T-helper 9 cell (primary cell): ENCODE data around the gene CRX.
"Not testable (repeated sequence)": the region's sequence is repeated elsewhere in the genome, so short reads cannot be mapped to it uniquely, and the experiment has no call there.

Source experiments
- DNase-seq: peaks from one replicate; pipeline ENCODE4 v3.0.0-alpha.2; 2020

CRX gene

GRCh38 chr19:47804451-47804850 lies 17.3 kb upstream of the CRX start, which contains the start of gene TPRX1:
Gene TPRX1, minus strand, starts transcription at chr19:47804551. Its CDS starts 12 bp downstream, at chr19:47804539.
- not testable (repeated sequence) for DNase-seq

DNA sequence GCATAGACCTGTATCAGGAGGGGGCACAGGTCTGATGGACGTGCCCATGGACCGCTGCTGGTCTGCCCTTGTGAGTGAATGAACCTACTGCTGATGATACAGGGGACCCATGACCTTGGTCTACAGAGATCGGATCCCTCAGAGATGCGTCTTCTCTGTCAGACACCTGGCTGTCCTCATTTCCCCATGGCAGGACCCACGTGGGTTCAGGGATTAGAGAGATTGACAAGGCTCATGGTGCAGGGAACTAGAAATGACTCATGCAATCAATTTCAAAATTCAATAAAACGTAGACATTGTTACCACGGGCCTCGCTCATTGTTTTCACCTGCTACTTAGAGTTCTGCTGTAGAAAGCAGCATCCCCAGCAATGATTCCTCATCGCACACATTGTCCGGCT lies 16.4 kb upstream of the CRX start:
- DNase-seq = no peak

DNA sequence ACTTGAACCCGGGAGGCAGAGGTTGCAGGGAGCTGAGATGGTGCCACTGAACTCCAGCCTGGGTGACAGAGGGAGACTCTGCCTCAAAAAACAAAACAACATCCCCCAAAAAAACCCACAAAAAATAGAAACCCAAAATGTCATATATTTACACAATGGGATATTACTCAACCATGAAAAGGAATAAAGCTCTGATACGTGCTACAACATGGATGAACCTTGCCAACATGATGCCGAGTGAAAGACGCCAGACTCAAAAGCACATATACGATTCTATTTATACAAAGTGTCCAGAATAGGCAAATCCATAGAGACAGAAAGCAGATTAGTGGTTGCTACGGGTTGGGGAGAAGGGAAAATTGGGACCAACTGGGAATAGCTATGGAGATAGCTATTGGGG lies 15.3 kb upstream of the CRX start:
- no peak for DNase-seq

- peak; percentile 84 for DNase-seq
Observed at GRCh38 chr19:47813304-47813994, 8.3 kb upstream of the CRX start.

GRCh38 chr19:47813995-47814328 lies 7.8 kb upstream of the CRX start:
- DNase-seq = no peak

- not testable (repeated sequence) for DNase-seq
Observed at GRCh38 chr19:47816270-47816669, 5.5 kb upstream of the CRX start.

DNA sequence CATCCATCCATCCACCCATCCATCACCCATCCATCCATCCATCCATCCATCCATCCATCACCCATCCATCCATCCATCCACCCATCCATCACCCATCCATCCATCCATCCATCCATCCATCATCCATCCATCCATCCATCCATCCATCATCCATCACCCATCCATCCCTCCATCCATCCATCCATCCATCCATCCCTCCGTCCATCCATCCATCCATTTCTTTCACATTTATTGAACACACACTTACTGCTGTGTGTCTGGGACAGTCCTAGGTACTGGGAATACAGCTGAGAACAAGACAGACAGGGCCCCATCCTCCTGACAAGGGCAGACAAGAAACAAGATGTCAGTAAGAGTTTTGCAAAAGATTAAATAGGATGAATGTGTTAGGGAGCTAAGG lies 3.5 kb upstream of the CRX start:
- DNase-seq = not testable (repeated sequence)

DNA sequence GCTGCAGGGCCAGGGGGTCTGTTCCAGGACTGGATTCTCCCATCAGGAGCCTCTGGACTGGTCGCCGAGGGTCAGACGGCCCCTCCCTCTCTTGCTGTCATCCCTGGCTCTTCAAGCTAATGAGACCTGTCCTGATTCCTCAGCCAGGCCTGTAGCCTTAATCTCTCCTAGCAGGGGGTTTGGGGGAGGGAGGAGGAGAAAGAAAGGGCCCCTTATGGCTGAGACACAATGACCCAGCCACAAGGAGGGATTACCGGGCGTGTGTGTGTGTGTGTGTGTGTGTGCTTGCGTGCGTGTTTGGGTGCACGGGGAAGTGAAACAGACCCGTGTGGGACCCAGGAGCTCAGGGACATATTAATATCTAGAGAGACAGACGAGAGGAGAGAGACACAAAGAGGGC lies 1.9 kb upstream of the CRX start:
- DNase-seq = no peak

GRCh38 chr19:47820410-47820809 lies 1.3 kb upstream of the CRX start:
- DNase-seq = no peak

GRCh38 chr19:47824396-47824795 lies 2.7 kb downstream of the CRX start:
- DNase-seq = no peak

DNA sequence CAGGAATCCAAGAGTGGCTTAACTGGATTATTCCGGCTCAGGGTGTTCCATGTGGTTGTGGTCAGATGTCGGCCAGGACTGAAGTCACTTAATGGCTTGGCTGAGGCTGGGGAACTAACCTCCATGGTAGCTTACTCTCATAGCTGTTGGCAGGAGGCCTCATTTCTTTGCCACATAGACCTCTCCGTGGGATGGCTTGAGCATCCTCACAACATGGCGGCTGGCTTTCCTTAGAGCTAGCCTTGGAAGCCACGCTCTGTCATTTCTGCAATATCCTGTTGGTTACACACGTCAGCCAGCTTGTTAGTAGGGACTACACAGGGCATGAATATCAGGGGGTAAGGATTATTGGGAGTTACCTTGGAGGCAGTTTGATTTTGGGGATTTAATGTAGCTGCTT lies 5.1 kb downstream of the CRX start:
- no peak for DNase-seq

GRCh38 chr19:47832723-47833122 lies 11.0 kb downstream of the CRX start:
- no peak for DNase-seq

DNA sequence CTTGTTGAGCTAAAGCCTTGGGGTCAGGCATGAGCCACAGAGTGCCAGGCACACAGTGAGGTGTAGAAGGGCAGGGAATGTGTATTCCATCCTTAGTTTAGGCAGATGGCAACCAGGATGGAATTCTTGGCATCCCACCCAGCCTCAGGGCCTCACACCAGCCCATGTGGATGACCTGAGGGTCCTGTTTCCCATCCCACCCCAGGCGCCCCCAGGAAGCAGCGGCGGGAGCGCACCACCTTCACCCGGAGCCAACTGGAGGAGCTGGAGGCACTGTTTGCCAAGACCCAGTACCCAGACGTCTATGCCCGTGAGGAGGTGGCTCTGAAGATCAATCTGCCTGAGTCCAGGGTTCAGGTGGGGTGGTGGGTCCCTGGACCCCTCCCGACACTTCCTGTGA lies 14.3 kb downstream of the CRX start:
- DNase-seq = no peak

- DNase-seq = no peak
Observed at GRCh38 chr19:47839411-47839810, 17.7 kb downstream of the CRX start.

GRCh38 chr19:47839913-47840312 lies 18.2 kb downstream of the CRX start:
- DNase-seq = no peak

DNA sequence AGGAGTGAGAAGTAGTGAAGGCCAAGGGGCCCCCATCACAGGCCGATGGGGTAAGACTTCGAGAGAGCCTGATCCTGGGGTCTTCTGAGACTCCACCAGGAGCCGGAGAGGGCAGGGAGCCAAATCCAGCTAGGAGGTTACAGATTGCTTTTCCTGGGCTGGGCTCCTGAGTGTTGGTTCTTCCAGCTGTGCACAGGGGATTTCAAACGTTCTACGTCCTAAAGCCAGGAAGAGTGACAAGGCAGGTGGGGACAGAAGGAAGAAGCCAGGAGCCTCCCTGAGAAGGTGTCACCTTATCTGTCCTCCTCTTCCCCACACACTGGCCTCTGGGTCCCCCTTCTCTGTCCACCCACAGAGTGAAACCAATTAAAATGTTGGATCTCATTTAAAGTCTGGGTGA lies 21.2 kb downstream of the CRX start:
- DNase-seq = no peak

- no peak for DNase-seq
Observed at GRCh38 chr19:47848425-47848822, 26.7 kb downstream of the CRX start.

GRCh38 chr19:47848823-47849473 lies 27.2 kb downstream of the CRX start:
- peak; percentile 18 for DNase-seq

DNA sequence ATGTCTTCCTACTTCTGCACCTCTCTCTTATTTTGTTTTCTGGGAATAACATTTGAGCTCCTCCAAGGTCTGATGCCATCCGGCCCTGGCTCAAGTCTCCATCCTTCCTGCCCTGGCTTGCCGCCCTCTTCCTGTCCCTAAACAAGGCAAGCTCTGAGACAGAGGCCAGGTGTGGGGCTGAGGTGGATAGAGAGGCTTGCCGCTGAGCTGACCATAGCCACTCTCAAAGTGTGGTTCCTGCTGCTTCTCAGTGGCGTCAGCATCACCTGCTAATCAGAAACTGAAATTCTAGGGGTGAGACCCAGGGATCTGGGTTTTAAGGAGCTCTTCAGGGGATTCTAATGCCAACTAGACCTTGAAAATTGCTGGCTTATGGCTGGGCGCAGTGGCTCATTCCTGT lies 31.3 kb downstream of the CRX start:
- DNase-seq = no peak

- no peak for DNase-seq
Observed at GRCh38 chr19:47854459-47854858, 32.7 kb downstream of the CRX start.

GRCh38 chr19:47858231-47858630 lies 36.5 kb downstream of the CRX start:
- not testable (repeated sequence) for DNase-seq

DNA sequence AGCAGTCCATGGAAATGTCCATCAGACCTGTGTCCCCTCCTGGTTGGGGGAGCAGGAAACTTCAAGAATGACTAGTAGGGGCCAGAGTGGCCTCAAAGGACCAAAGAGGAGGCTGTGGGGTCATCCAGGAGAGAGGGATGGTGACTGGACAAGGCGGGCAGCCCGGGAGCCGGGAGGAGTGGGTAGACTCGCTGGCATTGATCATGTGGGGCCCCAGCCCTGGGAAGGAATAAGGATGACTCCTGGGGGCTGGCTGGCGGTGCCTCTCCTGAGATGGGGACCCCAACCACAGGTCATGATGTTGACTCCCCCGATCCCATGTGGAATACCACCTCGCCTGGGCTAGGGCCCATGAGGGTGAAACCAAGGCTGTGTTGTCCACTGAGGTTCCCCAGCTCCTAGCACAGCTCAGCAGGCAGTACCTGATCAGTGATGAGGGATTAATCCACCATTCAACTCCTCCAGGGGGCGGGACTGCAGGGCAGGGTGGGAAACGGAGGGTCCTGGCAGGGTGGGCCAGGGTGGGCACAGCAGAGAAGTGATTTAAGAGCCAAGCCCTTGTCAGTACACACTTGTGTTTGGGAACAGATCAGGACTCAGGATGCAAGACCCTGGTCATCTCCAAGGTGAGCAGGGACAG lies 37.0 kb downstream of the CRX start, which contains the start of gene TPRX2:
Gene TPRX2 (plus strand): TSS at position 590 of the 640 bp plus-strand sequence. CDS start 12 bp downstream, at position 602.
- not testable (repeated sequence) for DNase-seq

- DNase-seq = not testable (repeated sequence)
Observed at GRCh38 chr19:47859838-47860237, 38.1 kb downstream of the CRX start.
